DMS 273 (cell line): ENCODE data around the gene CHAF1B.
A peak's percentile ranks its signal among the peaks of the same experiment; 100 is the strongest.
"Not testable (repeated sequence)": the region's sequence is repeated elsewhere in the genome, so short reads cannot be mapped to it uniquely, and the experiment has no call there.

Experiments
- DNase-seq: peaks from one replicate; lab custom pipeline; 2025; ENCODE audit not compliant: unreplicated experiment; lab: John Stamatoyannopoulos, UW

Gene CHAF1B

DNA sequence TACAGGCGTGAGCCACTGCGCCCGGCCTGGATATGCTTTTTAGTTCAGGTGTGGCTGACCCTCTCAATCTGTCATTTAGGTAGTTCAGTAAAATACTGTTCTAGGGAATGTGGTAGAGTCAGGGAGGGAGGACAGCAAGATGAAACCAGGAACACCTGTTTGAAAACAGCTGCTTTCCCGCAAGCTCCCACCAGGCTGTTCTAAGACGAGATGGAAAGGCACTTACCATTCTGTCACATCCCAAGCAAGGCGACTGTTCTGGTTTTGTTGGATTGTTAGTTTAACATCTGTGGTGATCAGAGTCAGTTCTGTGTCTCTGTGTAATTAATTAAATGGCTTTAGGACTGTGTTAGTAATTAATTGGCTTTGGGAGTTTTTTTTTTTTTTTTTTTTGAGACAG is 2.9 kb downstream of the CHAF1B start:
- DNase-seq = peak; percentile 59

DNA sequence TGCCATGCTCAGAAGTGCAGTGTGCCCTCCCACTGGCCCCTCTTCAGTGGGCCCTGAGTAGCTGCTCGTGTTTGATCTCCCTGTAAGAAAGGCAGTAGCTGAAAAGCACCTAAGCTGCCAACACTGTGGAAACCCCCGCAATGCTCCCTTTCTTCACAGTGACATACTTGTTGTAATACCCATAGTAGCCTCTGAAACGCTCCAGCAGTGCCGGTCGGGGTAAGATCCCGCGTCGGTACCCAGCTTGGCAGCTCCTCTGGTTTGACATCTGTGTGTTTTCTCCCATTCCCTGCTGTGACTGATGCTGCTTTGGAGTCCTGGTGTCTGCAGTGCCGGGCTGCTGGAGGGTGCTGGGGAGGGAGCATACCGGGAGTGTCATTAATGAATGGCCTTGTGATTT is 3.6 kb downstream of the CHAF1B start:
- peak; percentile 80 for DNase-seq

DNA sequence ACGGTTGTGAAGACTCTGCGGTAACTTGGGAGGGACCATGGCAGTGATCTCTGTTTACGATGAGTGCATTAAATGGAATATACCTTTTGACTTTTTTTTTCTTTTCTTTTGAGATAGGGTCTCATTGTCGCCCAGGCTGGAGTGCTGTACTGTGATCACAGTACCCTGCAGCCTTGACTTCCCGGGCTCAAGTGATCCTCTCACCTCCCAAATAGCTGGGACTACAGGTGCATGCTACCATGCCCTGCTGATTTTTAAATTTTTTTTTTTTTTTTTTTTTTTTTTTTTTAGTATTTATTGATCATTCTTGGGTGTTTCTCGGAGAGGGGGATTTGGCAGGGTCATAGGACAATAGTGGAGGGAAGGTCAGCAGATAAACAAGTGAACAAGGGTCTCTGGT is 6.5 kb downstream of the CHAF1B start:
- DNase-seq = not testable (repeated sequence)

DNA sequence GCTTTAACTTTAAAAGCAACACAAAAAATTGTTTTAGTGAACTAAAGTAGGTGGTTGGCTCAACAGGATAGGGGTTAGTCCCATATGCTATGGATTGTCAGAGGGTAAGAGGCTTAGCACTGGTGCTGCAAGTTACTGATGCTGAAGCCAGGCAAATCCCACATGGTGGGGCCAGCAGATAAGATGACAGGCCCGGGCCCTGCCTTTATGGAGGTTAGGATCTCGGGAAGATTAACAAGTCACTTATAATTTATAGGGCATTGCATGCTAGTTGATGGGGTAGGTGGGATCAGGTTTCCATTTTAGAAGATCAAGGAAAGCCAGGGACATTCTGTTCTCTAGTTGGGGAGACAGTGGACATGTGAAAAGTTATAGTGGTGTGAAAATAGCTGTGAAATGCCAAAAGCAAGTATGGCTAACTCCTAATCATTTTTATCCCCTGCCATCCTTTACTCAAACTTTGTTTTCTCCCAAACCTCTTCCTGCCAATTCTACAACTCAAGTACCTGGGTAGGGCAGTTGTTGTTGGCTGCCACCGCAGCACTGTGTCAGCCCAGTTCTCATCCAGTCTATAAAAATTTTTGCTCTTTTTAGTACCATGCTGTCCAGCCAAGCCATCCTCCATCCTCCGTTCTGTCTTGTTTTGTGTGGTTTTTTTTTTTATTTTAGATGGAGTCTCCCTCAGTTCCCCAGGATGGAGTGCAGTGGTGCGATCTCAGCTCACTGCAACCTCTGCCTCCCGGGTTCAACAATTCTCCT is 10.3 kb downstream of the CHAF1B start:
- no peak for DNase-seq

DNA sequence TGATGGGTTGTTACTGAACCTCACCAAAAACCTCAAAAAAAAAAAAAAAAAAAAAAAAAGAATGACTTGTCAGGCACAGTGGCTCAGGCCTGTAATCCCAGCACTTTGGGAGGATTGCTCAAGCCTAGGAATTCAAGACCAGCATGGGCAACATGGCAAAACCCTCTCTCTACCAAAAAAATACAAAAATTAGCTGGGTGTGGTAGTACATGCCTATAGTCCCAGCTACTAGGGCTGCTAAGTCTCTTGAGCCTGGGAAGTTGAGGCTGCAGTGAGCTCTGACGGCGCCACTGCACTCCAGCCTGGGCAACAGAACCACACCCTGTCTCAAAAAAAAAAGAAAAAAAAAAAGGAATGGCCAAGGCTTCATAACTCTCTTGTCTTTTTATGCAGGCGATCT is 11.1 kb downstream of the CHAF1B start:
- no peak for DNase-seq

DNA sequence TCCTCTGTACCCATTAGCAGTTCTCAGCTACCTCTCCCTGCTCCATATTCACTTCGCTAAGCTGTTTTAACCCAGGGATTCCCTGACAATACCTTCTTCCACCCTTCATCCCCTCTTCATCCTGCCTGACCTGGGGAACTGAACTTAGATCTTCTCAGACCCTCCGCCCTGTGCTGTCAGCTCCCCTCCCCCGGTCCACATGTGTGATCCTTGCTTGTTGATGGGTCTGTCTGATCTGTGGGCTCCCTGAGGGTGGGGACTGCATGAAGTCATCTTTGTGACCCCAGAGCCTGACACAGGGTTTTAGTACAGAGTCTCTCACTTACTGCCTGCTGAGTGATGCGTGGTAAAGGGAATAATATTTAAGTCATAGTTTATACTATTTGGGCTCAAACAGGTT is 11.8 kb downstream of the CHAF1B start:
- no peak for DNase-seq

DNA sequence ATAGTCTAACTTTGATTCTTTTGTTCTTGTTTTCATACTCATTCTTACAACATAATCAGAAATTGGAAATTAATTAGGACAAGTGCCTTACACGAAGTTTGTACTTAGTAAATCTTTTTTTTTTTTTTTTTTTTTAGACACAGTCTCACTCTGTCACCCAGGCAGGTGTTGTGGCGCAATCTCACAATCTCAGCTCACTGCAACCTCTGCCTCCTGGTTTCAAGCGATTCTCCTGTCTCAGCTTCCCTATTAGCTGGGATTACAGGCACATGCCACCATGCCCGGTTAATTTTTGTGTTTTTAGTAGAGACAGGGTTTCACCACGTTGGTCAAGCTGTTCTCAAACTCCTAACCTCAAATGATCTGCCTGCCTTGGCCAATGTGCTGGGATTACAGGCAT is 12.4 kb downstream of the CHAF1B start:
- DNase-seq = no peak

DNA sequence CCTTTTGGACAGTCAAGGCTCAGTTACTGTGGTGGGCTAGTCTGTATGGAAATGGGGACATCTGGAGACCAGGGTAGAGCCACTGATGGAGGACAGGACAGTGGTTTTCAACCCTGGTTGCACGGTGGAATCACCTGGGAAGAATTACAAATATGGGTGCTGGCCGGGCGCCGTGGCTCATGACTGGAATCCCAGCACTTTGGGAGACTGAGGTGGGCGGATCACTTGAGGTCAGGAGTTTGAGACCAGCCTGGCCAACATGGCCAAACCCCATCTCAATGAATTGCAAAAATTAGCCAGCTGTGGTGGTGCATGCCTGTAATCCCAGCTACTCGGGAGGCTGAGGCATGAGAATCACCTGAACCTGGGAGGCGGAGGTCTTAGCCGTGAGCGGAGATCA is 14.5 kb downstream of the CHAF1B start:
- DNase-seq = not testable (repeated sequence)

DNA sequence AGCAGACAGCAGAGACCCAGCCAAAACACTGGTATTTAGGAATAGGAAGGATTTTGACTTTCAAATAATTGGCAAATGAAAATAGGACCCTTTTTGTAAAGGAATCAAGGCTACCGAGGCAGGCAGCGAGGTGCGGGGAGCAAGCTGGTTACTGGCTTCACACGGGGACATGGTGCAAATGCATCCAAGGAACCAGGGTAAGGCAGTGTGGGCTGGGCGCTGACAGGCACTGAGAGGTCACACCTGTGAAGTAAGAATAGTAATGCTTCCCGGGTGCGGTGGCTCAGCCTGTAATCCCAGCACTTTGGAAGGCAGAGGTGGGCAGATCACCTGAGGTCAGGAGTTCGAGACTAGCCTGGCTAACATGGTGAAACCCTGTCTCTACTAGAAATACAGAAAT is 15.5 kb downstream of the CHAF1B start:
- DNase-seq = no peak

DNA sequence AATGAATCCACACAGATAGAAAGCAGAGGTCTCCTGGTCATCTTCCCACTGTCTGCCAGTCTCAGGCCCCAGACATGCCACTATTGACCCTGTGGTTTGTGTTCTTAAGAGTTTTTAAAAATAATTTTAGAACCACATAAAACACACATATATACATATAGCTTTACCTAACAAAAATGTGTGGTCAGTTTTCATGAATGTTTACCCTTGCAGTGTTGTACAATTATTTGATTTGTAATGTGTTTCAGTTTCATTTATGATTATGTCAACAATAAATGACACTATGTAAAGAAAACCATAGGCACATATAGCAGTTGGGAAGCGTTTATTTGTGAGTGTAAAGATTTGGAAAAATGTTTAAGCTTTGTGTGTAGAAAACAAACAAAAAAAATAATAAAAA is 17.1 kb downstream of the CHAF1B start:
- DNase-seq = no peak

DNA sequence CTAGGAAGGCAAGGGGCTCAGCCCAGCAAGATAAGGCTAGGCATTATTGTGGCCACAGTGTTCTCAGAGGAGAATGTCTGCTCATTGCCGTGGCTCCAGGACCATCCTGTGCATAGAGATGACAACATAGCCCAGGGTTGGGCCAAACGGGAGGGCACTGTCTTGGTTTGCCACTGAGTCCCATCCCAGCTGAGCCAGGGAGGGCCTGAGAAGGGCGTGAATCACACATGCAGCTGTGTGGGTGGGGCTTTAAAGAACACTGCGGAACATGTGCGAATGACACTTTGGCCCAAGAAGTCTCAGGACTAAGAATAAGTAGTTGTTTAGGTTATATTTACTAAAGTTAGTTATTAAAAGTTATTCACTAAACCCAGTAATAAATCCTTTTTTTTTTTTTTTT is 18.5 kb downstream of the CHAF1B start:
- DNase-seq = no peak

DNA sequence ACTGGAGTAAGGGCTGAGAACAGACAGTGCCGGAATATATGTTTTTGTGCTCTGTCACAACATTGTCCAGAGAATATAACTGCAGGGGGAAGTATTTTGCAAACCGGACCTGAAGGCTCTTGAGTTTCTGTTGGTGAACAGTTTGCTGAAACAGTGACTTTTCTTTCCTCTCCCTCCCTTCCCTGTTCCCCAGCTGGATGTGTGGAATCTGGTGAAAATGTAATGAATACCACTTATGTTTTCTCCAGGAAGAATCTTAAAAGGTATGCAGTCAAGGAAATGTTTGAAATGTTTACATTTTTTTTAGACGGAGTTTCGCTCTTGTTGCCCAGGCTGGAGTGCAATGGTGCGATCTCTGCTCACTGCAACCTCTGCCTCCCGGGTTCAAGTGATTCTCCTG is 23.4 kb downstream of the CHAF1B start:
- no peak for DNase-seq

DNA sequence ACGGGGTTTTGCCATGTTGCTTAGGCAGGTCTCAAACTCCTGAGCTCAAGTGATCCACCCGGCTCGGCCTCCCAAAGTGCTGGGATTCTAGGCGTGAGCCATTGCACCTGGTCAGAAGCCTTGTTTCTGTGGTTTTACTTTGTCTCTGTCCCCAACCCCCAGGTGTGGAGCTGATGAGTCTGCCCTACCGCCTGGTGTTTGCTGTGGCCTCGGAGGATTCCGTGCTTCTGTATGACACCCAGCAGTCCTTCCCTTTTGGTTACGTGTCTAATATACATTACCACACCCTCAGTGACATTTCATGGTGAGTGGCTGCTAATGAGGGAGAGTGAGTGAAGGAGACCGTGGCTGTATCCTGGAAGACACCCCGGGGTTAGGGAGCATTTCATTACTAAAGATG is 26.1 kb downstream of the CHAF1B start:
- DNase-seq = no peak

DNA sequence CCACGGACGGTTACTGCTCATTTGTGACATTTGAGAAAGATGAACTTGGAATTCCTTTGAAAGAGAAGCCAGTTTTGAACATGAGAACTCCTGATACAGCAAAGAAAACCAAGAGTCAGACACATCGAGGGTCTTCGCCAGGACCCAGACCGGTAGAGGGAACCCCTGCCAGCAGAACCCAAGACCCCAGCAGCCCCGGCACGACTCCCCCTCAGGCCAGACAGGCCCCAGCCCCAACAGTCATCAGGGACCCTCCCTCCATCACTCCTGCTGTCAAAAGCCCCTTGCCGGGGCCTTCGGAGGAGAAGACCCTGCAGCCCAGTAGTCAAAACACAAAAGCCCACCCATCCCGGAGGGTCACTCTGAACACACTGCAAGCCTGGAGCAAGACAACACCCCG is 27.7 kb downstream of the CHAF1B start:
- no peak for DNase-seq

DNA sequence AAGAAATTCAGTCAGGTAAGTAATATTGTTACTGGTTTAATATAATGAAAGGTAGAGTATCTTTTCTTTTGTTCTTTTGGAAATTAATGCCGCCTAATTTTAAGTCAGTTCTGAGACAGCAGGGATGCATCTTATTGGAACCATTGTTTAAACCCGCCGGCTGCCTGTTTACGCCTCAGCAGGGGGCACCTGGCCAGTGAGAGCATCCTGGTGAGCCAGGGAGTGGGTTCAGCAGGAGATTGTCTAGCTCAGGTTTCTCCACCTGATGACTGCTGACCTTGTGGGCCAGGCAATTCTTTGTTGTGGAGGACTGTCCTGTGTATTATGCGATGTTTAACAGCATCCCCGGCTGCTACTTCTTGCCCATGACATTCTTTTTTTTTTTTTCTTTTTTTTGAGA is 30.2 kb downstream of the CHAF1B start:
- DNase-seq = no peak

DNA sequence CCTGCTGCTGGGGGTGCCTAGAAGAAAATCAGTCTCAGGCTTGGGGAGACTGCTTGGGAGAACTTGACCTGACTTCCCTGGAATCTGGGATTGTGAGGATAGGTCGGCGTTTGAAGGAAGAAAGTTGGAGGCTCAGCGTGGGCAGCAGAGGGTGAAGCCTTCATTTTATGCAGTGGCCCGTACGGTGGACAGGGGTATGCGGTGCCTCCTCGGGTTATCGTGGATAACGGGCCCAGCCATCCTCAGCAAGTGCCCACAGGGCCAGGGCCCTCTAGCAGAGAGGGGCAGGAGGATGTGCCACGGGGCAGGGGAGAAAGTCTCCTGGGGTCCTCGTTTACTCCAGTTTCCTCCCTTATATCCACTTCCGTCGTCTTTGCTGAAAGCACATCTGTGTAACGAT is 34.0 kb downstream of the CHAF1B start:
- no peak for DNase-seq

DNA sequence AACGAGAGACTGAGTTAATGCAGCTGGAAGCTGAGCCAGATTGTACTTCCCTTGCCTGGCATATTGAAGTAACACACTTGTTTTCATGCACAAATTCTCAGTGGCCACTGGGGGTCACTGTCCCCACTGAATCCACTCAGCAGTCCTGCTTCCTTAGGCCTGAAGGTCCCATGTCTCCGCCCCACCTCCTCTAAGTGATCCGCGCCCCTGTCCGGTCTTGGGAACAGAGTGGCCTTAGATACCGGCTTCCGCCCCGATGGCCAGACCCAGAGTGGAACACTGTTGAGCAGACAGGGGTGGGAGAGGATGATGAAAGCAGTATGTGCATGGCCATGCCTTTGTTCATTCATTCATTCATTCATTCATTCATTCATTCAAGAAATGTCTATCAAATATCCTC is 34.8 kb downstream of the CHAF1B start:
- DNase-seq = peak; percentile 87

DNA sequence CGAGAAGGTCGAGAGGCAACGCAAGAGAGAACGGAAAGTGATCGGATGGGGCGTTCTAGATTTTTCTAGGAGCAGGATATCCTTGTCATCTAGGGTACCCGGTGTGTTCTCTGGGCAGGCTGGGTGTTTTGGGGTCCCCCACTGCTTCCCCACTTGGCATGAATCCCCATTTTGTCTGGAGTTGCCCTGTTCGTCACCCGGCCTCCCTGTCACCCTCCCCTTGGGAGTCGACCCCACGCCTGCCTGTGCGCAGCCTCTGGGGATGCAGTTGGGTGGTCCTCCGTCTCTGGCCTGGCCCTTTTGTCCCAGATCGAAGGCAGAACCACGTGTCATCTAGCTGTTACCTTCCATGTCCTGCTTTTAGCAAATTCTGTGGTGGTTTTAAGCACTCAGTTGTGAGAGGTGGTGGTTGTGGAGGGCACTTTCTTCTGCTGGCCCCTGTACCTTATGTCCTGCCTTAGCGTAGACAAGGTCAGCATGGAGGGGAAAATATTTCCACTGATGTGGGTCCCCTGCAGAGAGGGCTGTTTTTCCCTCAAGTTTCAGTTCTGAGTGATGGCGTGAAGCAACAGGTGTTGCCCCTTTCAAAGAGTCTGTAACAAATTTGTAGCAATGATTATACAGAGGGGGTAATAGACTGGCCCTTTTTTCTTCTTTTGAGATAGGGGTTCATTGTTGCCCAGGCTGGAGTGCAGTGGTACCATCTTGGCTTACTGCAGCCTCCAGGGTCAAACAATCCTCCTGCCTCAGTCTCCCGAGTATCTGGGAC is 35.6 kb downstream of the CHAF1B start:
- DNase-seq = no peak

DNA sequence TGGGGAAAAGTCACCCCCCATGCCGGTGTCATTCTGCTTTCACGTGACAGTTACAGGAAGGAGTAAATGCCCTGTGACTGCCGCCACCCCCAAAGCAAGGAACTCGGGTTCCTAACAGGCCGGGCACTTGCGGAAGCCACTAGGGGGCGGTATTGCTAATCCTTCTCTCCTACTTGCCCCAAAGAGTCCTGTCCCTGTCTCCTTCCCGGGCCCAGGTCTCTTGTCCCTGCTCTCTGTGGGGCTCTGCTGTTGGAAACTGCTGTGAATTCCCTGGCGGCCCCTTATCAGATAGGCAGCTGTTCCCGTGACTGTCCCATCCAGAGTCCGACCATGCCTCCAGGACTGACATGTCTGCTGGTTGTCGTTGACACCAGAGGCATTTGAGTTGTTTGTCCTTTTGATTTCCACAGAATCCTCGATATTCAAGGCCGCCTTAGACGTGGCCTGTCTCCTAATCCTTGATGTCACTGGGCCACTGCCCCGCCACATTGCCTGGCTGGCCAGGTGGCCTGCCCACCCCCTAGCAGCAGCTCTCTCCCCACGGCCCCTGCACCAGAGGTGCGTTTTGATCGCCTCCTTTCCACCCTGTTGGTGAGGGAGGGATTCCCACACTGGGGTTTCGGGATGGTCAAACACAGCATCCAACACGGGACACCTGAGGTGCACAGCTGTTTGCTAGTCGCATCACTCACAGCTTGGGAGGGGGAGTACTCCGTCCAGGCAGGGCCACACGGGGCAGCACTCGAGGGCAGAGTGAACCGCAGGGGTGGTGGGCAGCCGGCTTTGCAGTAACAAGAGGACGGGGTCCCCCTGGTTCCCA is 37.3 kb downstream of the CHAF1B start:
- peak; percentile 83 for DNase-seq

DNA sequence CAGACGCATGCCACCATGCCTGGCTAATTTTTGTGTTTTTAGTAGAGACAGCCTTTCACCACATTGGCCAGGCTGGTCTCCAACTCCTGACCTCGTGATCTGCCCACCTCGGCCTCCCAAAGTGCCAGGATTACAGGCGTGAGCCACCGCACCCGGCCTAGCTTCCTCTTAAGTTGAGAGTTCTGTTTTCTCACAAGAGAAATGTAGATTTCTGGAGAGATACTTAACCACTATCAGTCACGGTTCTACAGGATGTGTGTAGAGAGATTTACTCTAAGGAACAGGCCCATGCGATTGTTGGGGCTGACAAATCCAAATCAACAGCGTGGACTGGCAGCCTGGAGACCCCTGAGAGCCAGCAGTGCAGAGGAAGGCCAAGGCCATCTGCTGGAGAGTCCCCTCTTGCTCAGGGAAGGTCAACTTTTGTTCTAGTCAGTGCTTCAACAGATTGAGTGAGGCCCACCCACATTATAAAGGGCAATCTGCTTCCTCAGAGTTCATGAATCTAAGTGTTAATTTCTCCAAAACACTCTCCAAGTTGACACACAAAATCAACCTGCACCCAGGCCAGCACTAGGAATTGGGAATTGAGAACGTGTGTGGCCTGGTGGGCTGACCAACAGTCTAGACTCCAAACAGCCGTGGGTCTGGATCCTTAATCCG is 38.7 kb downstream of the CHAF1B start:
- DNase-seq = no peak

DNA sequence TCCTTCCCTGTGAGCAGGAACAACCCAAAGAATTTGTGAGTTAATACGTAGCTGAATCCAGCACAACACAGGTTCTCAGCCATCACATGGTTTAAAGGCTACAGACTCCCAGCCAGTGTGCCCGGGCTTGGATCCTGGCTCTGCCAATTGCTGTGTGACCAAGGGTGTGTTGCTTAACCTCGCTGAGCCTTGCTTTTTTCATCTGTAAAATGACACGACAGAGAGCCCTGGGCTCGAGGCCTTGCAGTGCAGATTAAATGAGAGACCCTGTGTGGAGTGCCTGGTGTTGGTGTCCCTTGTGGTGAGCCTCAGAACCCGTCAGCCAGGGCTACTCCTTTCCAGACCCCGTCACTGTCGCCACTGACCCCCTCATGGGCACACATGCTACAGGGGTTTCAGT is 39.4 kb downstream of the CHAF1B start:
- DNase-seq = no peak
